Measurements from ENCODE around the gene FYB1.

The FYB1 gene

GRCh38 chr5:39194466-39195136, 24.8 kb downstream of the FYB1 start:
- no peak for TF ChIP-seq CTCF (conservative IDR thresholded peaks at IDR 0.05; ENCODE audit: low read depth)
- ChIA-PET POLR2A (ENCODE audit: low non-redundant PET) (no interaction called here), CTCF (interaction anchor here (0.5 to 2.0 kb wide), 2 partner anchors 23 to 192 kb away, joined by 5 to 12 read pairs; no protein-coding TSS in a partner anchor)
- peak; percentile 81 for DNase-seq (ENCODE audit: low spot score)
- no peak overlapping the region for H3K27ac ChIP-seq

DNA sequence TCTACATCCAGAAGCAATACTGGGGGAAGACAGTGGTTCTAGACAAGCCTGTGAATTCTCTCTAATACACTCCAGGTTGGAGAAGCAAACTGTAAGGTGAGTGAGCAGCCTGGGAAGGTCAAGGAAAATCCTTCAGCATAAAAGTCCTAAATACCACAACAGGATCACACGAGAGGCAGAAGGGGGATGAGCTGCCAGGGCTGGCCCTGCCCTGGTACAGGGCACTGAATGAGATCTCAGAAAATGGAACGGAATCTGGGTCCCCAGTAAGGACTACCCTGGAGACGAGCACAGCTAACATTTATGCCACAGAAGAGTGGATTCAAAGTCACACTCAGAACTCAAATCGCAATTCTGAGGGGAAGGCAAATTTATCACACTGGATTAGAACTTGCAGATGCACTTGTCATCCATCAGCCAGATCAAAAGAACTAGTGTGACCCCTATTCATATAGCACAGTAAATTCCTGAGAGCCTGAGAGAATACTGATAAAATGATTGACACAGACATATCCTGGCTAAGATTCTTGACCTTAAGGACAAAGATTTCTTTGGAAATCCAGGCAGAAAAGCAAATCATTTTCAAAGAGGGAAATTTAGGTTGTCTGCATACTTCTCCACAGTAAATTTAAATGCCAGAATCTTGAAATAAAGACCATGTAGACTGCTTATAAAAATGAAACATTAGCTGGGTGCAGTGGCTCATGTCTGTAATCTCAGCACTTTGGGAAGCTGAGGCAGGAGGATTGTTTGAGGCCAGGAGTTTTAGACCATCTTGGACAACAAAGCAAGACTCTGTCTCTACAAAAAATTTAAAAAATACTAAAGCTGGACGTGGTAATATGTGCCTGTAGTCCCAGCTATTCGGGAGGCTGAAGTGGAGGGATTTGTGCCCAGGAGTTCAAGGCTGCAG, 25.6 kb downstream of the FYB1 start:
- no peak overlapping the region for H3K27ac ChIP-seq
- no peak for DNase-seq (ENCODE audit: low spot score)
- ChIA-PET CTCF (interaction anchor here (0.5 to 2.0 kb wide), 2 partner anchors 24 to 191 kb away, joined by 5 to 12 read pairs; no protein-coding TSS in a partner anchor), POLR2A (ENCODE audit: low non-redundant PET) (no interaction called here)
- no peak for TF ChIP-seq CTCF (conservative IDR thresholded peaks at IDR 0.05; ENCODE audit: low read depth)

GRCh38 chr5:39192450-39193160, 26.8 kb downstream of the FYB1 start:
- H3K27ac ChIP-seq = no peak overlapping the region
- no peak for TF ChIP-seq CTCF (conservative IDR thresholded peaks at IDR 0.05; ENCODE audit: low read depth)
- ChIA-PET CTCF (no interaction called here), POLR2A (ENCODE audit: low non-redundant PET) (no interaction called here)
- DNase-seq (ENCODE audit: low spot score) = no peak

- ChIA-PET POLR2A (ENCODE audit: low non-redundant PET) (no interaction called here), CTCF (no interaction called here)
Observed at GRCh38 chr5:39191216-39191615, 28.1 kb downstream of the FYB1 start.

GRCh38 chr5:39190311-39191102, 28.9 kb downstream of the FYB1 start:
- TF ChIP-seq CTCF (conservative IDR thresholded peaks at IDR 0.05; ENCODE audit: low read depth) = no peak
- ChIA-PET POLR2A (ENCODE audit: low non-redundant PET) (no interaction called here), CTCF (interaction anchor here (0.6 kb wide), 1 partner anchor 79 kb away, joined by 3 read pairs; no protein-coding TSS in a partner anchor)
- DNase-seq (ENCODE audit: low spot score) = no peak
- H3K27ac ChIP-seq = no peak overlapping the region

More at GRCh38 chr5:39191216-39191615, 28.1 kb downstream of the FYB1 start:
- H3K27ac ChIP-seq = no peak overlapping the region
- DNase-seq (ENCODE audit: low spot score) = no peak
- no peak for TF ChIP-seq CTCF (conservative IDR thresholded peaks at IDR 0.05; ENCODE audit: low read depth)
